ENCODE results near the gene EPHA8.

EPHA8 gene

GRCh38 chr1:22557341-22557950 is 5.8 kb upstream of the EPHA8 start:
- Histone ChIP-seq H3K36me3 (ENCODE audit: control insufficient read depth in 2 of 2, insufficient read depth in 1 of 2, low read length in 2 of 2) (no peaks in the 10 kb centered on the region), H3K9me3 (ENCODE audit: control insufficient read depth, insufficient read depth, low read depth, low read length) (no peaks in the 10 kb centered on the region), H3K4me3 (ENCODE audit: low read depth, low read length) (no peak overlapping the region), H3K4me1 (ENCODE audit: control insufficient read depth, insufficient read depth, low read length) (no peaks in the 10 kb centered on the region), H3K27ac (ENCODE audit: extremely low read depth, low read depth, low read length) (no peak overlapping the region)
- ChIA-PET CTCF (no interaction called here), POLR2A (no interaction called here)
- TF ChIP-seq FEZF1 (tag by site-specific recombination; IDR thresholded peaks at IDR 0.05): peak; percentile 77
- peak; percentile 93 for TF ChIP-seq PRDM4 (tag by site-specific recombination; IDR thresholded peaks at IDR 0.05)
- 0 out of 2 replicates have a peak, but pooled peaks have one; percentile 26 for TF ChIP-seq ZNF600 (tag by site-specific recombination; IDR thresholded peaks at IDR 0.05)
- TF ChIP-seq ZNF704 (tag by site-specific recombination; IDR thresholded peaks at IDR 0.05): no peak
- peak; percentile 40; the same call in 1 of the 2 replicates for TF ChIP-seq ZNF366 (tag by site-specific recombination; conservative IDR thresholded peaks at IDR 0.05)
- peak; percentile 81 for TF ChIP-seq WT1 (tag by site-specific recombination; IDR thresholded peaks at IDR 0.05)
- TF ChIP-seq ELK4 (IDR thresholded peaks at IDR 0.05; ENCODE audit: borderline replicate concordance, low read depth, low read length): no peak
- TF ChIP-seq ZNF398 (tag by site-specific recombination; IDR thresholded peaks at IDR 0.05): 0 out of 2 replicates have a peak, but pooled peaks have one; percentile 5
- TF ChIP-seq OSR2 (tag by site-specific recombination; IDR thresholded peaks at IDR 0.05): peak; percentile 29; the same call in 1 of the 2 replicates

GRCh38 chr1:22563671-22564602 is 648 bp downstream of the EPHA8 start:
- CTCF ChIA-PET: no interaction called here
- POLR2A ChIA-PET: interaction anchor here (0.5 kb wide), 1 partner anchor 27 kb away, joined by 4 read pairs; no protein-coding TSS in a partner anchor
- no peak overlapping the region for H3K4me3 ChIP-seq (ENCODE audit: low read depth, low read length)
- H3K4me1 ChIP-seq (ENCODE audit: control insufficient read depth, insufficient read depth, low read length): no peaks in the 10 kb centered on the region
- H3K9me3 ChIP-seq (ENCODE audit: control insufficient read depth, insufficient read depth, low read depth, low read length): no peaks in the 10 kb centered on the region
- H3K27ac ChIP-seq (ENCODE audit: extremely low read depth, low read depth, low read length): no peak overlapping the region
- no peaks in the 10 kb centered on the region for H3K36me3 ChIP-seq (ENCODE audit: control insufficient read depth in 2 of 2, insufficient read depth in 1 of 2, low read length in 2 of 2)
- TF ChIP-seq ZNF132 (tag by site-specific recombination; IDR thresholded peaks at IDR 0.05; ENCODE audit: borderline replicate concordance) (no peak), ZNF629 (tag by site-specific recombination; IDR thresholded peaks at IDR 0.05) (no peak), ZNF175 (tag by site-specific recombination; IDR thresholded peaks at IDR 0.05) (no peak), GLIS1 (tag by site-specific recombination; IDR thresholded peaks at IDR 0.05) (no peak; the same call in 1 of the 2 replicates), ZFP37 (tag by site-specific recombination; IDR thresholded peaks at IDR 0.05) (no peak), ZBTB26 (tag by site-specific recombination; optimal IDR thresholded peaks at IDR 0.05) (peak; percentile 22), ZBTB17 (tag by site-specific recombination; IDR thresholded peaks at IDR 0.05) (no peak), ZNF768 (tag by site-specific recombination; IDR thresholded peaks at IDR 0.05) (no peak), ZNF521 (tag by site-specific recombination; IDR thresholded peaks at IDR 0.05) (no peak), ZNF221 (tag by site-specific recombination; IDR thresholded peaks at IDR 0.05; ENCODE audit: borderline replicate concordance) (no peak), EGR2 (tag by site-specific recombination; IDR thresholded peaks at IDR 0.05; ENCODE audit: low read depth) (0 out of 2 replicates have a peak, but pooled peaks have one; percentile 17), ZNF670 (tag by site-specific recombination; IDR thresholded peaks at IDR 0.05; ENCODE audit: low read depth) (no peak), ZNF26 (tag by site-specific recombination; IDR thresholded peaks at IDR 0.05) (no peak), ZNF626 (tag by site-specific recombination; IDR thresholded peaks at IDR 0.05) (no peak)
